ENCODE results near the gene PYGM. TPM values are rescaled to one million over a fixed set of nuclear protein-coding genes. Genes with fewer than 3 reads are reported as not detected.

Gene PYGM
- total and polyA plus RNA-seq, 4 experiments from 2014 or later, result 0.38 to 11.3 (median 10.7) TPM; not detected in 1

DNA sequence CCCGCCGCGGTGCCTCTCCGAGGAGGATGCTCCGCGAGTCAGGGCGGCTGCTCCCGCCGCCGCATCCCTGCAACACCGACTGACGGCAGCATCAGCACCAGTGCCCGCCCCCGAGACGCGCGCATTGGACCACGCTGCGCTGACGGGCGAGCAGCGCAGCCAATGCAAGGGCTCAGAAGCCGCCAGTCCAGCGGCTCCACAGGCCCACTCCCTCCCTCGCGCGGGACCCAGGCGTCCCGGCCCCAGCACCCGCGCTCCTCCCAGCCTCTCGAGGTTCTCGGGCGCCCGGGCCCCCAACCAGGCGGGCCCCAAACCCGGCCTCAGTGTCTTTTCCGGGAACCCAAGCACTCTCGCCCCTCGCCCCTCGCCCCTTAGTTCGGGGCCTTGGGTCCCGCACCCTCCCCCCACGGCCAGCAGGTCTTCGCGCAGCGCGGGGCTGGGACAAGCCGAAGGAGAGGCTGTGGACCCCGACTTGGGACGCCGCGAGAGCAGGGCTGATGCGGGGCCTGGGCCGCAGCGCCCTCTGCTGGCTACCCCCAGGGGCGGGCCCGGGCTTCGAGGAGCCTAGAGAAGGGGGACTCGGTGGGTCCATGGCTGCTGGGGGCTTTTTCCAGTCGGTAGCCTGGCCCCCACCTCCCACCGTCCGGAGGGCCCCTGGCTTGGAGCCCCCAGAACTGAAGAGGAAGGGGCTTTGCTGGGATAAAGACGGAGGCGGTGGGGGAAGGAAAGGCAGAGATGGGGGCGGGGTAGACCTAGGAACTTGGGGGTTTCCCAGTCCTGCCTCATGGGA is 36.5 kb downstream of the PYGM start, which contains the start of gene NRXN2:
Gene NRXN2 (minus strand): TSS at position 81 of the 790 bp plus-strand sequence. CDS start 9,498 bp downstream, outside the sequence.
- Mint-ChIP-seq H3K36me3 (peaks cover 6 to 17% of the 10 kb centered on the region in 2 donors), H3K27ac (peak within 1 kb of the TSS; percentile 15 to 81 (median 63)), H3K4me1 (peaks cover 11 to 30% (median 15%) of the 10 kb centered on the region in 4 donors), H3K9me3 (no peaks in the 10 kb centered on the region), H3K4me3 (peak within 1 kb of the TSS; percentile 57 to 77 (median 69)), H3K27me3 (peaks cover 15 to 18% of the 10 kb centered on the region in 2 donors)
- peak; percentile 82 to 87 (median 84) for DNase-seq
- Histone ChIP-seq H3K9me3 (ENCODE audit: control insufficient read depth in 1 of 2, low read length in 2 of 2) (no peaks in the 10 kb centered on the region), H3K27me3 (ENCODE audit: insufficient read depth, low read length) (peaks cover 11% of the 10 kb centered on the region), H3K4me3 (ENCODE audit: low read length in 2 of 2) (peak within 1 kb of the TSS; percentile 47 to 67), H3K36me3 (ENCODE audit: insufficient read depth, low read length) (peaks cover 5% of the 10 kb centered on the region), H3K27ac (ENCODE audit: low read depth, low read length) (peak within 1 kb of the TSS; percentile 82), H3K4me1 (ENCODE audit: insufficient read depth, low read length) (peaks cover 8% of the 10 kb centered on the region)
- intact Hi-C loops (cut with micrococcal nuclease), result loop anchor here (1.0 kb wide), 3 partner anchors 20 to 170 kb away; no protein-coding TSS in a partner anchor
- ChIA-PET POLR2A (ENCODE audit: partially characterized antibody) (interaction anchor here (0.6 to 4.8 kb wide), 5 partner anchors 14 to 1995 kb away, joined by 3 to 20 read pairs (median 4); no protein-coding TSS in a partner anchor), CTCF (ENCODE audit: partially characterized antibody) (no interaction called here)

DNA sequence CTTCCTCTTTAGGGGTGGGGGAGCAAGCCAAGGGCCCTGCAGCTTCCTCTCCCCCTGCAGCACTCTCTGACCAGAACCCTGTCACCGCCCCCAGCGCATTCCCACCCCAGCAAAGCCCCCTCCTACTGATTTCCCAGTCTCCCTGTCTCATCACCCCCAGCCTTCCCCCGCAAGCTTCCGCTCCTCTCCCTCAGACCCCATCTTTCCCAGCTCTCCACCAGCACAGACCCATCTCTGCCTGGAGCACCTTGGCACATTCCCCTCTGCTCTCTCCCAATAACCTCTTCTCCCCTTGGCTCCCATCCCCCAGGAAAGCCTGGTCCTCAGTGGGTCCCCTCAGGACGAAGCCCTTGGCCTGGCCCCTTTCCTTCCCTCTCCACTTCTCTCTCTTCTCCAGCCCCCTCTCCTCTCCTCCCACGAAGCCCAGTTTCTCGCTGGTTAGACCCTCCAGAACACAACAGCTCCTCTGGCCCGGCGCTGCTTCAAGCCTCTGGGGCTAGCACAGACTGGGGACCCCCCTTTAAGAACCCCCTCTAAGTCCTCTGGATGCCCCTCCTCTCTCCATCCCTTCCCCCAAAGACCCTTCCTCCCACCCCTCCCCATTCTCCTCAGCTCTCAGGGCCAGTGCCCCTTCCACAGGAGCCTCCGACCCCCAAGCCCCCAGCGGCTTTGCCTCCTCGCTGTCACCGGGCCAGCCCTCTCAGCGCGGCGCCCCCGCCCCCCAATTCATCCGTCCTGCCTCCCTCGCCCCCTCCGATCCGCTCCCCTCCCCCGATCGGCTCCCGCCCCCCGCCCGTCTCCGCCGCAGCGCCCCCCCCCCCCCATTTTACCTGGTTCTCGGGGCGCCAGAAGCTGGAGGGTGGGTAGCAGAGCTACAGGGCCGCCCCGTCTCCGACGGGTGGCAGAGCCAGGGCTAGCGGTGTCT is 37.4 kb downstream of the PYGM start:
- Mint-ChIP-seq H3K4me1 (peaks cover 11 to 30% (median 14%) of the 10 kb centered on the region in 4 donors), H3K27me3 (peaks cover 17 to 21% of the 10 kb centered on the region in 2 donors), H3K9me3 (no peaks in the 10 kb centered on the region), H3K4me3 (peak overlapping the region in 7 of 8 donors; percentile 21 to 59 (median 41)), H3K36me3 (peaks cover 0 to 10% of the 10 kb centered on the region in 2 donors), H3K27ac (peak overlapping the region in 3 of 7 donors; percentile 24 to 32 (median 31))
- Histone ChIP-seq H3K27ac (ENCODE audit: low read depth, low read length) (no peak overlapping the region), H3K4me3 (ENCODE audit: low read length in 2 of 2) (no peak overlapping the region), H3K4me1 (ENCODE audit: insufficient read depth, low read length) (peaks cover 8% of the 10 kb centered on the region), H3K36me3 (ENCODE audit: insufficient read depth, low read length) (peaks cover 5% of the 10 kb centered on the region), H3K27me3 (ENCODE audit: insufficient read depth, low read length) (peaks cover 11% of the 10 kb centered on the region), H3K9me3 (ENCODE audit: control insufficient read depth in 1 of 2, low read length in 2 of 2) (no peaks in the 10 kb centered on the region)
- ChIA-PET POLR2A (ENCODE audit: partially characterized antibody) (interaction anchor here (0.6 to 1.3 kb wide), 4 partner anchors 15 to 1280 kb away, joined by 3 to 5 read pairs (median 3); no protein-coding TSS in a partner anchor), CTCF (ENCODE audit: partially characterized antibody) (interaction anchor here (1.5 kb wide), 1 partner anchor 34 kb away, joined by 4 read pairs; no protein-coding TSS in a partner anchor)
- intact Hi-C loops (cut with micrococcal nuclease), result loop anchor here (1.0 kb wide), 3 partner anchors 21 to 169 kb away; no protein-coding TSS in a partner anchor
- no peak for DNase-seq

DNA sequence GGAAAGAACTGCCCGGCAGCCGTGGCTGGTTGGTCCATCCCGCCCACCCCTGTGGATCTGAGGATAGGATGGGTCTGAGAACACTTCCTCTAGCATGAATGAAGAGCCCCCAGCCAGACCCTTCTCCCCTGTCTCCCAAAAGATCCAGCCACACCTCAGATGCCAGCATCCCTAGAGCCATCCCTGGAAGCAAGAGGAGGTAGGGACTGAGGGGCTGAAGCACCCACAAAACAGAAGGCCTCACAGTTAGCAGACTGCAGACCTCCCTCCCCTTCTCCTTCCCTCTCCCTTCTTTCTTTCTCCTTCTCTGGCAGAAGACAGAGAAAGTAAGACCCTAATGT is 38.4 kb downstream of the PYGM start:
- ChIA-PET POLR2A (ENCODE audit: partially characterized antibody) (interaction anchor here (1.3 kb wide), 1 partner anchor 17 kb away, joined by 3 read pairs; no protein-coding TSS in a partner anchor), CTCF (ENCODE audit: partially characterized antibody) (interaction anchor here (1.5 kb wide), 1 partner anchor 33 kb away, joined by 4 read pairs; no protein-coding TSS in a partner anchor)
- Histone ChIP-seq H3K4me1 (ENCODE audit: insufficient read depth, low read length) (peaks cover 8% of the 10 kb centered on the region), H3K4me3 (ENCODE audit: low read length in 2 of 2) (no peak overlapping the region), H3K27ac (ENCODE audit: low read depth, low read length) (no peak overlapping the region), H3K36me3 (ENCODE audit: insufficient read depth, low read length) (peaks cover 3% of the 10 kb centered on the region), H3K9me3 (ENCODE audit: control insufficient read depth in 1 of 2, low read length in 2 of 2) (no peaks in the 10 kb centered on the region), H3K27me3 (ENCODE audit: insufficient read depth, low read length) (peaks cover 16% of the 10 kb centered on the region)
- Mint-ChIP-seq H3K4me1 (peaks cover 11 to 25% (median 14%) of the 10 kb centered on the region in 4 donors), H3K4me3 (peak overlapping the region in 2 of 8 donors; percentile 13 to 35), H3K9me3 (no peaks in the 10 kb centered on the region), H3K27me3 (peaks cover 22 to 30% of the 10 kb centered on the region in 2 donors), H3K27ac (peak overlapping the region in 1 of 7 donors; percentile 27), H3K36me3 (peaks cover 0 to 4% of the 10 kb centered on the region in 2 donors)
- DNase-seq, result no peak
- intact Hi-C loops (cut with micrococcal nuclease), result no loop called here

DNA sequence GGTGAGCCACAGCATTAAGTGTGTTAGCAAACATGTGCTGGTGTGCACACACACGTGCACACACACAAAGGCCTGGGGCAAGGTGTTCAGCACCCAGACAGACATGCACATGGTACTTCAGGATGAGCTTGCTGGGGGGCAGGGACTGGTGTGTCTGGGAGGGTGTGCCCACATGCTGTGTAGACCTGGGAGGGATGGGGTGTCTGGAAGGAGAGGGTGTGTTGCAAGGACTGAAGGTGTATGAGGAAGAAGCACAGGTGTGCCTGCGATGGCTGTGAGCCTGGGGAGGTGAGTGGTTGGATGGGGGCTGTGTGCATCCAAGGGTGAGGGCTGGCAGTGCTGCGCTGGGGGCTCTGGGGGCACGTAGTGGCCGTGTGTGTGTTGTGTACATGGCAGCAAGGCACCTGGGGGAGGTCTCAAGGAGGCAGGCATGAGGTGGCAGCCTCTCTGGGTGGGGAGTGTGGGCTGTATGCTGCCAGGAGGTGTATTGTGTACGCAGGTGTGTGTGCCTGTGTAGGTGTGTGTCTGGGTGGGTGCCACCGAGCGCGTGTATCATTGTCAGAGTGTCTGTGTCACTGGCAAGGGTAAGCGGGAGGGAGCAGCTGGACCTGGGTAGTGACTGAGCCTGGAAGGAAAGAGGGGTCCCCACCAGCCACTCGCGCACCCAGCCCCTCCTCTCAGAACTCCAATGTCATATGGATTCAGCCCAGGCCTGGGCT is 39.0 kb downstream of the PYGM start:
- Histone ChIP-seq H3K27me3 (ENCODE audit: insufficient read depth, low read length) (peaks cover 16% of the 10 kb centered on the region), H3K4me3 (ENCODE audit: low read length in 2 of 2) (no peak overlapping the region), H3K36me3 (ENCODE audit: insufficient read depth, low read length) (no peaks in the 10 kb centered on the region), H3K9me3 (ENCODE audit: control insufficient read depth in 1 of 2, low read length in 2 of 2) (no peaks in the 10 kb centered on the region), H3K27ac (ENCODE audit: low read depth, low read length) (no peak overlapping the region), H3K4me1 (ENCODE audit: insufficient read depth, low read length) (peaks cover 8% of the 10 kb centered on the region)
- H3K27me3 Mint-ChIP-seq, result peaks cover 26 to 35% of the 10 kb centered on the region in 2 donors
- peaks cover 11 to 25% (median 14%) of the 10 kb centered on the region in 4 donors for H3K4me1 Mint-ChIP-seq
- peak overlapping the region in 4 of 7 donors; percentile 27 to 68 (median 50) for H3K27ac Mint-ChIP-seq
- intact Hi-C loops (cut with micrococcal nuclease), result no loop called here
- H3K9me3 Mint-ChIP-seq, result no peaks in the 10 kb centered on the region
- peaks cover 0 to 4% of the 10 kb centered on the region in 2 donors for H3K36me3 Mint-ChIP-seq
- peak in 1 of 5 donors; percentile 23 for DNase-seq
- ChIA-PET CTCF (ENCODE audit: partially characterized antibody) (no interaction called here), POLR2A (ENCODE audit: partially characterized antibody) (no interaction called here)
- H3K4me3 Mint-ChIP-seq, result peak overlapping the region in 1 of 8 donors; percentile 35

DNA sequence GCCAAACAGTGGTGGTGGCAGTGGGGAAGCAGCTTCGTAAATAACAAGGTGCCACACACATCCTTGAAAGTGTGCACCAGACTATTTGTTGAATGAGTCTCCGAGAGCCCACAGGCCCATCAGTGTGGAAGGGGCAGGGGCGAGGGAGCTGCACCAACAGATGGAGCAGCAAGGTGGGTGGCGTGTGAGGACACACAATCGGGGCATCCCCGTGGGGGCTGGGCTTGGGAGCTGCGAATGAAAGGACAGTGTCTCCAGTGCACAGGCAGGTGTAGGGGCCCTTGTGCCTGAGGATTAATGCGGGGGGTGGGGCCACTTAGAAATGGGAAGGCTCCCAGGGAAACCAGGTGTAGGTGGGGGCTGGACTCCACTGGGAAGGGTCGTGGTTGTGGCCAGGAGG is 39.6 kb downstream of the PYGM start:
- Mint-ChIP-seq H3K4me1 (peaks cover 7 to 22% (median 12%) of the 10 kb centered on the region in 4 donors), H3K9me3 (no peaks in the 10 kb centered on the region), H3K27ac (peak overlapping the region in 1 of 7 donors; percentile 9), H3K4me3 (no peak overlapping the region), H3K27me3 (peaks cover 29 to 41% of the 10 kb centered on the region in 2 donors), H3K36me3 (no peaks in the 10 kb centered on the region)
- no peaks in the 10 kb centered on the region for H3K9me3 ChIP-seq (ENCODE audit: control insufficient read depth in 1 of 2, low read length in 2 of 2)
- H3K4me1 ChIP-seq (ENCODE audit: insufficient read depth, low read length), result peaks cover 8% of the 10 kb centered on the region
- H3K36me3 ChIP-seq (ENCODE audit: insufficient read depth, low read length), result no peaks in the 10 kb centered on the region
- peak in 1 of 5 donors; percentile 26 for DNase-seq
- ChIA-PET CTCF (ENCODE audit: partially characterized antibody) (no interaction called here), POLR2A (ENCODE audit: partially characterized antibody) (no interaction called here)
- H3K27ac ChIP-seq (ENCODE audit: low read depth, low read length), result no peak overlapping the region
- intact Hi-C loops (cut with micrococcal nuclease), result no loop called here
- no peak overlapping the region for H3K4me3 ChIP-seq (ENCODE audit: low read length in 2 of 2)
- peaks cover 23% of the 10 kb centered on the region for H3K27me3 ChIP-seq (ENCODE audit: insufficient read depth, low read length)

DNA sequence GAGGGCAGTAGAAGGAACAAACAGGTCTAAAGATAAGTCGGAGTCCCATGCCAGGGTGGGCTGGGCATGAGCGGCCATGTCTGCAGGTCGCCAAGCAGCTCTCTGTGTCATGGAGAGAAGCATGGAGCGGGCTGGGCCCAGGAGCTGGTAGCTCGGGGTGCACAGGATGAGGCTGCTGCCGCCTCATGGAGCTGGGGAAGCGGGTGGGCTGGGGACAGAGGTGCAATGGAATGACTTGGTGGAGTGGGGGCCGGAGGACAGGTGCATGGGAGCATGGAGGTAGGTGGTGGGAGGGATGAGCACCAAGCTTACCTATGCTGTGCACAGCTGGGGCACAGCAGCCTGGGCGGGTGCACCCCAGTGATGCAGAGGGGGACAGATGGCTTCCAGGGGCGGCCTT is 40.4 kb downstream of the PYGM start:
- H3K27me3 Mint-ChIP-seq, result peaks cover 36 to 49% of the 10 kb centered on the region in 2 donors
- no peaks in the 10 kb centered on the region for H3K9me3 Mint-ChIP-seq
- no peak overlapping the region for H3K27ac ChIP-seq (ENCODE audit: low read depth, low read length)
- peak overlapping the region in 1 of 7 donors; percentile 42 for H3K27ac Mint-ChIP-seq
- H3K4me1 Mint-ChIP-seq, result peaks cover 5 to 23% (median 8%) of the 10 kb centered on the region in 4 donors
- no peak overlapping the region for H3K4me3 ChIP-seq (ENCODE audit: low read length in 2 of 2)
- intact Hi-C loops (cut with micrococcal nuclease), result no loop called here
- ChIA-PET POLR2A (ENCODE audit: partially characterized antibody) (interaction anchor here (1.0 kb wide), 1 partner anchor 23 kb away, joined by 3 read pairs; no protein-coding TSS in a partner anchor), CTCF (ENCODE audit: partially characterized antibody) (interaction anchor here (2.4 kb wide), 1 partner anchor 30 kb away, joined by 10 read pairs; no protein-coding TSS in a partner anchor)
- no peaks in the 10 kb centered on the region for H3K36me3 ChIP-seq (ENCODE audit: insufficient read depth, low read length)
- peaks cover 8% of the 10 kb centered on the region for H3K4me1 ChIP-seq (ENCODE audit: insufficient read depth, low read length)
- H3K36me3 Mint-ChIP-seq, result no peaks in the 10 kb centered on the region
- DNase-seq, result no peak
- H3K4me3 Mint-ChIP-seq, result no peak overlapping the region
- H3K9me3 ChIP-seq (ENCODE audit: control insufficient read depth in 1 of 2, low read length in 2 of 2), result no peaks in the 10 kb centered on the region
- H3K27me3 ChIP-seq (ENCODE audit: insufficient read depth, low read length), result peaks cover 29% of the 10 kb centered on the region

All from CD4-positive, alpha-beta memory T cell (primary cell).